Adrenal gland (tissue), 5 donors: ENCODE data around the gene EVPLL.

Experiments
- POLR2A ChIP-seq, 2 donors: fragments of 450-650 bp; IDR thresholded peaks; one replicate each; pipeline ENCODE4 v1.6.1; 2017; ENCODE audit warnings: antibody characterized with exemption in 2 of 2, mild to moderate bottlenecking in 2 of 2, moderate library complexity in 1 of 2
- TF ChIP-seq, protein P1 (sequence below), 6 experiments: fragments of 450-650 bp in 4 of 6; fragments of 200-600 bp in 2 of 6; sonication (generic) in 1 of 6; IDR thresholded peaks; 1 replicate in 5 of 6; 2 replicates in 1 of 6; pipeline versions ENCODE4 v1.5.1 to v1.8.0; 2016 to 2021; ENCODE audit warnings: antibody characterized with exemption in 6 of 6, mild to moderate bottlenecking in 2 of 6, moderate library complexity in 1 of 6
- donor health status: DM: no; HTN: no; CAD: no.

DNA sequence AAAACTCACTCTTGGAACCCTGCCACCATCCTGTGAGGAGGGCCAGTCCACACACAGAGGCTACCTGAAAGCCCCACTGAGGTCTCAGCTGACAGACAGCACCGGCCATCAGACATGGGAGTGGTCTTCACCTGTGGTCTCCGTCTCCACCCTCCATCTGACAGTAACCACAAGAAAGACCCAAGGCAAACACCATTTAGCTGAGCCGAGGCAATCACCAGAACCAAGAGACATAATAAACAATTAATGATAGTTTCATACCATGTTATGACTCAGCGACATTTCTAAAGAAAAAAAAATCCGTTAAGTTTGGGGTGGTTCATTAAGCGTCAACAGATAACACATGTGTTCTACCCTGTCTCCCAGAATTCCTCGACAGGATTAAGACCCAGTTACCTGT is 6.1 kb upstream of the EVPLL start:
- TF ChIP-seq, protein P1, sequence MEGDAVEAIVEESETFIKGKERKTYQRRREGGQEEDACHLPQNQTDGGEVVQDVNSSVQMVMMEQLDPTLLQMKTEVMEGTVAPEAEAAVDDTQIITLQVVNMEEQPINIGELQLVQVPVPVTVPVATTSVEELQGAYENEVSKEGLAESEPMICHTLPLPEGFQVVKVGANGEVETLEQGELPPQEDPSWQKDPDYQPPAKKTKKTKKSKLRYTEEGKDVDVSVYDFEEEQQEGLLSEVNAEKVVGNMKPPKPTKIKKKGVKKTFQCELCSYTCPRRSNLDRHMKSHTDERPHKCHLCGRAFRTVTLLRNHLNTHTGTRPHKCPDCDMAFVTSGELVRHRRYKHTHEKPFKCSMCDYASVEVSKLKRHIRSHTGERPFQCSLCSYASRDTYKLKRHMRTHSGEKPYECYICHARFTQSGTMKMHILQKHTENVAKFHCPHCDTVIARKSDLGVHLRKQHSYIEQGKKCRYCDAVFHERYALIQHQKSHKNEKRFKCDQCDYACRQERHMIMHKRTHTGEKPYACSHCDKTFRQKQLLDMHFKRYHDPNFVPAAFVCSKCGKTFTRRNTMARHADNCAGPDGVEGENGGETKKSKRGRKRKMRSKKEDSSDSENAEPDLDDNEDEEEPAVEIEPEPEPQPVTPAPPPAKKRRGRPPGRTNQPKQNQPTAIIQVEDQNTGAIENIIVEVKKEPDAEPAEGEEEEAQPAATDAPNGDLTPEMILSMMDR (IDR thresholded peaks at IDR 0.05) = no peak
- TF ChIP-seq POLR2A (IDR thresholded peaks at IDR 0.05) = no peak
